Bronchial epithelial cell (primary cell): ENCODE measurements around the gene ZG16B. TPM values are rescaled to one million over a fixed set of nuclear protein-coding genes. Genes with fewer than 3 reads are reported as not detected.

Experiments used
- DNase-seq: peaks from one replicate; pipeline ENCODE4 v3.0.0-alpha.2; 2010; ENCODE audit warnings: low read depth
- FAIRE-seq: peaks from 2 replicates; lab custom pipeline; 2011; peaks lifted over from hg19 to GRCh38; lab: Jason Lieb, UNC
- H3K27me3 ChIP-seq: 2 replicates; pipeline ENCODE4 v1.5.1; 2011; ENCODE audit warnings: low read length; ENCODE audit not compliant: control insufficient read depth, insufficient read depth
- H3K36me3 ChIP-seq: 2 replicates; pipeline ENCODE4 v1.5.1; 2011; ENCODE audit warnings: low read length; ENCODE audit not compliant: control insufficient read depth, insufficient read depth
- H3K4me3 ChIP-seq: 2 replicates; pipeline ENCODE4 v1.5.1; 2011; ENCODE audit warnings: mild to moderate bottlenecking, low read depth, low read length, control low read depth
- CTCF ChIP-seq: IDR thresholded peaks from 2 replicates; pipeline ENCODE4 v1.5.1; 2011; ENCODE audit warnings: mild to moderate bottlenecking, moderate library complexity, low read length, control low read depth, inconsistent platforms; ENCODE audit not compliant: insufficient read depth, severe bottlenecking
- total RNA-seq: library from RNA; depleted of rRNA; stranded (reverse); fragments of >200 nt; gene quantifications from 2 replicates; pipeline ENCODE4 v1.2.1, GENCODE V29; 2014

Gene ZG16B
- total RNA-seq, 1 donor from 2014 or later, result 0.53 TPM

DNA sequence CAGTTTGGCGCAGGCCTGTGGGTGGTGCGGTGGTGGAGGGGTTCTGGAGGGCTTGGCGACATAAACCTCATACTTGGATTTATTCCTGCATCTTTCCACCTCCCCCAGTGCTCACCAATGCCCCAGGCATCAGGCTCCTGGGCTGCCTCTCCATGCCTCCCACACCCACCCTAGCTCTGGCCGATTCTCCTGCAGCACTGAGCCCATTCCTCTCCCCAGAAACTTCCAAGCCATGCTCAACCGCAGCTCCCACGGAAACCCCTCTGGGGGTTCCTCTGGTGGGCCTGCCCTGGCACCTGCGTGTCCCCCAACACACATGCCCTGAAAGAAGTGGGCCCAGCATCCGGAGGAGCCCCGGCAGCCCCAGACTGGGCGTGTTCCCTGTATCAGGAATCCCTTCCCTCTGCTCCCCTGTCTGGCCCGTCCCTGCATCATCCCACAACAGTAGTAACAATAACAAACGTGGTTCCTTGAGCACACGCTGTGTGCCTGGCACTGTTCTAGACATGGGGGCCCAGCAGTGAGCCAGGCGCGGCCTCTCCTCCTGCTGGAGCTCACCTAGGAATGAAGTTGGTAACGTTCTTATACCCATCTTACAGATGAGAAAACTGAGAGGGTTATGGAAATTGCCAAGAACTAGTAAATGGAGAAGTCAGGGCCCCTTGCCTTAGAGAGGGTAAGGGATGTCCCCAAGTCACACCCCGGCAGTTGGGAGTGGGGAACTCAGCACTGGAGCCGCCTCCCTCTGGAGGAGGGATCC is 10.7 kb upstream of the ZG16B start:
- DNase-seq (no peak), FAIRE-seq (no peak)
- Histone ChIP-seq H3K4me3 (no peak overlapping the region), H3K36me3 (no peaks in the 10 kb centered on the region), H3K27me3 (peaks cover 7% of the 10 kb centered on the region)
- TF ChIP-seq CTCF, result no peak

DNA sequence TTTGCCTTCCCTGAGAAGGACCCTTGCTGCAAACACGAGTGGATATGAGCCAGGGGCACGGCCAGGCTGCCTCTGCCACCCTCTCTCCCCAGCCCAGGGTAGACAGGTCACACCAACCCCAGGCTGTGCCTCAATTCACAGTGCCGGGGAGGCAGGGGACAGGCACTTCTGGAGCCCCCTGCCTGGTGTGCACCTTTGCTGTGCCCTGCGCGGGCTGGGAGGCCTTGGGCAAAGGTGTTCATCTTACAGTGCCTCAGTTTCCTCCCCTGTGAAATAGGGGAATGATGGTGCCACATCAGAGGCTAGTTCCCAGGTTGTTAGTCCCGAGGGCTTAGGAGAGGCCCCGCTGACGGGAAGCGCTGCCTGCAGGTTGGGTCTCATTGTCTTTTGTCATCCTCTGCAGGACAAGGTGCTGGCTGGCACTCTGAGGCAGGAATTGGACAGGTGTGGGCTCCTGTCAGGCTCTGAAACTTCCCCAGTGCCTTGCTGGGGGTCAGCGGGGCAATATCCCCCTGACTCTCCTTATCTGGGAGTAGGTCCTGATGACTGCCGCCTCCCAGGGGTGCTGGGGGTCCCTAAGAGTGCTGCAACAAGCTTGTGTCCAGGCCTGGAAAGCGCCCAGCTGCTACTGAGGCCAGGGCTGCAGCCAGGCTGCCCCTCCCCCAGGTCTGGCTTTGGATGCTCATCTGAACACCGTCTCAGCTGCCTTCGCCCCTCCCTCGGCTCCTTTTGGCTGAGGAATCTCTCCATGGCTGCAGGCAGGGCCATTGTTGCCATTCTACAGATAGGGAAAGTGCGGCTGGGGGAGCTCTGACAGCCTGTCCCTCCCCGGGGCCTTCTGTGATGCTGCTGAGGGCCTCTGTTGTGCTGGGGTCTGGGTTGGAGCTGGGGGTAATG is 9.9 kb upstream of the ZG16B start:
- no peaks in the 10 kb centered on the region for H3K36me3 ChIP-seq
- H3K27me3 ChIP-seq, result peaks cover 5% of the 10 kb centered on the region
- DNase-seq (no peak), FAIRE-seq (no peak)
- no peak for TF ChIP-seq CTCF
- no peak overlapping the region for H3K4me3 ChIP-seq

- Histone ChIP-seq H3K36me3 (no peaks in the 10 kb centered on the region), H3K27me3 (peaks cover 2% of the 10 kb centered on the region), H3K4me3 (no peak overlapping the region)
- no peak for DNase-seq
- no peak for FAIRE-seq
- TF ChIP-seq CTCF, result no peak
Measured at GRCh38 chr16:2820836-2821486, 9.1 kb upstream of the ZG16B start.

DNA sequence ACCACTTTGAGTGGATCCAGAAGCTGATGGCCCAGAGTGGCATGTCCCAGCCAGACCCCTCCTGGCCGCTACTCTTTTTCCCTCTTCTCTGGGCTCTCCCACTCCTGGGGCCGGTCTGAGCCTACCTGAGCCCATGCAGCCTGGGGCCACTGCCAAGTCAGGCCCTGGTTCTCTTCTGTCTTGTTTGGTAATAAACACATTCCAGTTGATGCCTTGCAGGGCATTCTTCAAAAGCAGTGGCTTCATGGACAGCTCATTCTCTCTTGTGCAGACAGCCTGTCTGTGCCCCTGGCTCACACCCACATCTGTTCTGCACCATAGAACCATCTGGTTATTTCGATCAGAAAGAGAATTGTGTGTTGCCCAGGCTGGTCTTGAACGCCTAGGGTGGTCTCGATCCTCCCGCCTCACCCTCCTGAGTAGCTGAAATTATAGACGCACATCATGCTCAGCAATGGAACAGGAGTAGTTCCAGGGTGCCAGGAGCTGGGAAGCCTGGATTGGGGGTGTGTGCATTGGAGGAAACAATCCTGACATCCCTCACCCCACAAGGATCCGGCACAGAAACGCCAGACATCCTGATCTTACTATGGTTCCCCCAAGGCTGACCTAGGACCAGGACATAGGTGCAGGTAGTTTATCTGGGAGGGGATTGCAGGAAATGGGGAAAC is 8.5 kb upstream of the ZG16B start:
- Histone ChIP-seq H3K27me3 (peaks cover 2% of the 10 kb centered on the region), H3K36me3 (no peaks in the 10 kb centered on the region), H3K4me3 (no peak overlapping the region)
- no peak for TF ChIP-seq CTCF
- DNase-seq (no peak), FAIRE-seq (no peak)

DNA sequence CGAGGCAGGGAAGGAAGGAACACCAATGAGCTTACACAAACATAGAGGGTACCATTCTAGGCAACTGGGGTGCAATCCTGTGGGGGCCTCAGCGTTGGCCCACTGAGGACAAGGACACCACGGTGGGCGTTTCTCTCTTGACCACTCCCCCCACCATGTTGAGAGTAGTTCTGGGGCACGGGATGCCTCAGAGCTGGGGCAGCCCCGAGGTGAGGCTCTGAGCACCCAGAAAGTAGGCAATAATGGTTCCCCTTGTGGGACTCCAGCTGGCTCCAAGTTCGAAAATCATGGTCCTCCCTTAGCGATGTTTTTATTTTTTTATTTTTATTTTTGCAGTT is 8.0 kb upstream of the ZG16B start:
- Histone ChIP-seq H3K27me3 (peaks cover 2% of the 10 kb centered on the region), H3K4me3 (no peak overlapping the region), H3K36me3 (no peaks in the 10 kb centered on the region)
- FAIRE-seq (no peak), DNase-seq (no peak)
- no peak for TF ChIP-seq CTCF
